SKM-1 (cell line): ENCODE data around the gene TYMP.

Experiments
- DNase-seq: peaks from one replicate; lab custom pipeline; 2025; ENCODE audit not compliant: unreplicated experiment; lab: John Stamatoyannopoulos, UW

Gene TYMP

DNA sequence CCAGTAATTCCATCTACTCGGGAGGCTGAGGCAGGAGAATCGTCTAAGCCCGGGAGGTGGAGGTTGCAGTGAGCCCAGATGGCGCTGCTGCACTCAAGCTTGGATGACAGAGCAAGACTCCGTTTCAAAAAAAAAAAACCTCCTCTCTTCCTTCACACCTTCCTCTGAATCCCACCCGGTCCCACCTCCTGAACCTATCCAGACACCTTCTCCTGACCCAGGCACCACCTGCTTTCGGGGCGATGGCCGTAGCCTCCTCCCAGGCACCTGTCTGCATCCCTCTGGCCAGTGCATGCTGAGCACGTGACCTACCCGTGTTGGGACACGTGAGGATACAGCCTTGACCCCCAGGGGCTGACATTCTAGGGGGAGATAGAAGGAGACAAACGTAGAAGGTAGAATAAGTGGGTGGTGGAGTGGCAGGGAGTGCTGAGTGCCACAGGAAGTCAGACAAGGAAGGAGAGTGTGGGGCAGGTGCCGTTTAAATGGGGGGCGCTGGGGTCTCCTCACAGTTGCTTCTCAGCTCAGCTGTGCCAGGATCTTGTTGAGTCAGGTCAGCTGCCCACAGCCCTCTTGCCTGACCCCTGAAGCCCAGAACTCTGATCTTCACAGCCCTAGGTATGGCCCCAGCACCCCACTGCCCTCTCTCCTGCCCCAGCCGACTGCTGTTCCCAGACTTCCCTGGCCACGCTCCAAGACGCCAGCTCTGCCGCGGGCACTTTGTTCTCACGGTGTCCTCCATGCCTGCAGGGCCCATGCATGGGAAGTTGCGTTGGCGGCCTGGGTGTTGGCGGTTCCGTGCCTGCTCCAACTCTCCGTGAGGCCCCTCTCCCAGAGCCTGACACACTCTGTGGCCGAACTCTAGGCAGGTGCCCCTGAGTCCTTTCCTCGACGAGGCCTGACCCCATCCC is 44.3 kb downstream of the TYMP start:
- DNase-seq, result no peak

DNA sequence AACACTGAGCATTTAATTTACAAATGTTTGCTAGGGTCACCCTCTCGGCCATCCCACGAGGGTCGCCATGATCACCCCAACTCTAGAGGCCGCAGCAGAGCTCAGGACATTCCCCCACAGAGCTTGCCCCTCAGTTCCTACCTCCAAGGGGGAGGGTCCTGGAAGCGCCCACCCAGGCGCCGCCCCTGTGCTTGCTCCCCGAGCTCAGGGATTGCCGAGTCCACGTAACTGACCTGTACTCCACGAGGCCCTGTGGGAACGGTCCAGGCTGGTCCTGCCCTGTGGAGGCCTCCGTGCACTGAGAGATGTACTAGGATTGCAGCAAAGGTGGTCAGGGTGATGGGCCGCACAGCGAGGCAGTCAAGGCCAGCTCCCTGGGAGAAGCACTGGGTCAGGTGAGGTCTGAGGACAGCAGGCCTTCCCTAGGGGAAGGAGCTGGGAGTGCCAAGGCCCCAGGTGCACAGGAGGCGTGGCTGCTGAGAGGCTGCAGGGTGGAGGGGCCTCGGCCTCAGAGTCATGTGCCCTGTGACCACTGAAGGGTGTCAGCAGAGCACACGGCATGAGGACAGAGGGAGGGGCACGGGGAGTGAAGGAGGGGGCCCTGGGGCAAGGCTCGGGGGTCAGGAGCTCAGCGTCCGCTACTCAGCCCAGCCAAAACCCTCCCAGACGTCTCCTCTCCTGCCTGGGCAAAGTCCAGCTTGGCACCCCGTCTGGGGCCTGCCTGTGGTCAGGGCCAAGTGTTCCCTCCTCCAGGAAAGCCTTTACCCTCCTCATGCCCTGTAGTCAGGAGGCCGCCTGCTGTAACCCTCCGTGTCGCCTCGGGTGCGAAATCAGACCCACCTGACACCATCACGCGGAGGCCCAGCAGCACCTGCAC is 45.6 kb downstream of the TYMP start:
- no peak for DNase-seq

DNA sequence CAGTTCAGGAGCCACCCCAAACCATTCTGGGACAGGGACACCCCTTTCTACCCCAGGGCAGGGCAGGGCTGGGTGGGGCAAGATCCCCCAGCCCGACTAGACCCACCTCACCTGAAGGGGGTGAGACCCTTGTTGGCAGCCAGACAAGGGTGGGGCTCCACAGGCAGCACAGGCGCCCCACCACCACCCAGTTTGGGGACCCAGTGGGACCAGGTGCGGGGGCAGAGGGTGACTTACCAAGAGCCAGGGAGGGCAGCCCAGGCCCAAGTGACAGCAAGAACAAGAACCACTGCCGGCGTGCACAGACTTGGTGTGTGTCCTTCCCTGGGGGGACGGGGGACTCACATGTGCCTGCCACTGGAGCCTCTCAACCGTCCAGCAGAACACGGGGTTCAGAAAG is 46.3 kb downstream of the TYMP start:
- no peak for DNase-seq

DNA sequence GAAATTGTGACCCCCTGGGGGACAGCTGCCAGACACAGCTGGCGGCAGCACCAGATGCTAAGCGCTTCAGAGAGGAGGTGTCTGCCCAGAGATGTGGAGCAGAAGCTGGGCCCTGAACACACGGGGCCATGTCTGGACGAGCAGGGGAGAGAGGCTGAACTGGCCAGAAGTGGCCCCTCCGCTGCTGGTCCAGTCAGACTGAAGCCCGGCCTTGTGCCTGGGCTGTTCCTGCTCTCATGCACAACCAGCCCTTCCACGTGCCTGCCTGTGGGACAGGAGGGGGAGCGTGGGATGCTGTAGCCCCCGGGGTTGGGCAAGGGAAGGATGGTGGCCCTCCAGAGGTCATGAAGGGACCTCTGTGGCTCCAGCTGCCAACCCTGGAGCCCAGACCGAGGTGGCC is 46.7 kb downstream of the TYMP start:
- DNase-seq, result no peak

DNA sequence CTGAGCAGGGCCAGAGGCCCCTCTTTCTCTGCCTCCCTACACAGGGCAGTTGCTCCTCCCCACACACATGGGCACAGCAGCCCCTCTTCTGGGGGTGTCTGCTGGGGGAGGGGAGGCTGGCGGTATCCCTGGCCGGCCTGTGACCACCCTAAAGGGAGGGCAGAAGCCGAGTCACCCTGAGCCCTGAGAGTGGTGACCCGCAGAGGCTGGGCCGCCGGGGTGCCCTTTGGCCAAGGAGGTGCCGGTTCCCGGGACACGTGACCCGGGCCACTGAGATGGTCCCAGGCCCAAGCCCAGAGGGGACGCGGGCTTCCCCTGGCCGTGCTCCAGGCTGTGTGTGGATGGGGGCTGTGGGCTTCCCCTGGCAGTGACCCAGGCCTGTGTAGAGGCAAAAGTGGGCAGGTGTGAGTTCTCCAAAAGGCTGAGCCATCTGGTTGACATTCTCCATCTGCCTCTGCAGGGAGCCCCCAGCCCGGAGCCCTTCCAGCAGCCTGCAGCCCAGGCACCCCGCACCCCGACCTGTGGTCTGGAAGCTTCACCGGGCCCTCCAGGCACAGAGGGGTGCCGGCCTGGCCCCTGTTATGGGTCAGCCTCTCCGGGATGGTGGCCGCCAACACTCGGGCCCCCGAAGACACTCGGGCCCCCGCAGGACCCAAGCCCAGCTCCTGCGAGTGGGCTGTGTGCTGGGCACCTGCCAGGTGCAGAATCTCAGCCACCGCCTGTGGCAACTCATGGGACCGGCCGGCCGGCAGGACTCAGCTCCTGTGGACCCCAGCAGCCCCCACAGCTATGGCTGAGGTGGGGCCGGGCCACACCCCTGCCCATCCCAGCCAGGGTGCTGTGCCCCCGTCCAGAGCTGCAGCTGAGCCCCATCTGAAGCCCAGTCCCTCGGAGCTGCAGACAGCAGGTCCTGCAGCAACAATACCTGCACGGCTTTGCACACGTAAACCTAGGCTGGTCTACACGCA is 47.4 kb downstream of the TYMP start:
- DNase-seq, result no peak

DNA sequence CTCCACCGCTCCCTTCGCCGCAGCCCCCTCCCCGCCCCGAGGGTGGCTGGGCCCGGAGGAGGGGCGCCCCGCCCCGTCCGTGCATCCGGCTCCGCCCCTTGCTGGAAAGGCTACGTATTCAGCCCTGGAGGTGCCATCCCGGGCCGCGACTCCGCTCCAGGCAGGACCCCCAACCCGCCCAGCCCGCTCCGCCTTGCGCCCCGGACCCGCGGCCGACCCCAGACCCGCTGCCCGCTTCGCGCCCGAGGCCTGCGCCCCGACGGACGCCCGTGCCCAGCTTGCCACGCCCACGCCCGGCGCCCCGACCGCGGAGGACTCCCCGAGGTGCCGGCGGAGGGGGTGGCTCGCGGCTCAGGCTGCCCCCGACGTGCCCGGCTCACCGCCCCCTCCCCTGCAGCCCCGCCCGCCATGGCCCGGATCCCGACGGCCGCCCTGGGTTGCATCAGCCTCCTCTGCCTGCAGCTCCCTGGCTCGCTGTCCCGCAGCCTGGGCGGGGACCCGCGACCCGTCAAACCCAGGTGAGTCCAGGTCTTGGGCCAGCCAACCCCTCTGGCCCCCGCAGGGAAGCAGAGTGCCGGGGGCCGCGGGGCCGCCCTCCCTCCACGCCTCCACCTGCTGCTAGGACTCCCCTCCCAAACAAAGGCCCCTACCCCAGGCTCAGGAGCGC is 48.2 kb downstream of the TYMP start, which contains the start of gene ADM2:
ADM2 (plus strand) TSS at position 104 of the 667 bp plus-strand sequence; CDS start at position 409, 305 bp downstream.
- DNase-seq, result no peak

DNA sequence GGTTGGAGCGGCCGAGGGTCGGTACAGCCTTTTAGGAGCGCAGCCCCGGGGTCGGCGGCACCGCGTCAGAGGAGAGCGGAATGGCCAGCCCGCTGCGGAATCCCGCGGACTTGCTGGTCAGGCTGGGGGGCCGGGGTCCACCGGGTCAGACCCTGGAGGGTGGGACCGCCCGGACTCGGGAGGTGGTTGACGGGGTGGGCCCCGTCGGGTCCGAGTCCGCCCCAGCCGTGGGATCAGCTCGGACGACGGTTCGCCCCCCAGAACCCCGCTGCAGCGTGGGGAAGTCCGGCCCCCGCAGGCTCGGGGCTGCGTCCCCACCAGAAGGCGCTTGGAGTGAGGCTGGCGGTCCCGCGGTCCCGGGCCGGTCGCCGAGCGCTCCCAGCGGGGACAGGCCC is 48.8 kb downstream of the TYMP start:
- DNase-seq, result no peak

DNA sequence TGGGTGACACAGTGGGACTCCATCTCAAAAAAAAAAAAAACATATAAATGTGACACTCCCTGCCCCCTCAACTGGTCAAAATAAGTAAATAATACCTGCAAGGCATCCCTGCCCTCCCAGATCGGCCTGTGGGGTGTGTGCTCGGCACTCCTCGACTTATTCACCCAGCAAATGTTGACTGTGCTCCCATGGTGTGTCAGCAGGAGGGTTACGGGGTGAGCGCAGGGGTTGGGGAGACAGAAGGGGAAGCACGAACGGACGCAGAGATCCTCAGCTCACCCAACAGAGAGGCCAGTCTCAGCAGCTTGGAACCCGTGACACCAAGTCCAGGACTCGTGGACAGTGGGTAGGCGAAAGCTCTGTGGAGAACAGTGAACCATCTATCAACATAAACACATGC is 50.1 kb downstream of the TYMP start:
- DNase-seq, result no peak

DNA sequence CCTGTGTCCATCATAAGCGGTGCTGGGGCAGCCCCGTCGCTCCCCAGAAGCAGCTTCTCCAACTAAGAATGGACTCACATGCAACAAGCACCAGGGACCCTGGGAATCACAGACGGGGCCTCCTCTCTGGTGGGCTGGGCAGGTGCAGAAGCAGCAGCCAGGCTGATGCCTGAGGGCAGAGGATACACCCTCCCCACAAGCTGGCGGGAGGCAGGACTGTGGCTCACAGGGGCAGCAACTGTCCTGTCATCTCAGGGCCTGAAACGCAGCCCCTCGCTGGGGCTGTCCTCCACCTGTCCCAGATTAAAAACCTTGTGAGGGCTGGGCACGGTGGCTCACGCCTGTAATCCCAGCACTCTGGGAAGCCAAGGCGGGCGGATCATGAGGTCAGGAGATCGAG is 51.9 kb downstream of the TYMP start:
- DNase-seq, result no peak

DNA sequence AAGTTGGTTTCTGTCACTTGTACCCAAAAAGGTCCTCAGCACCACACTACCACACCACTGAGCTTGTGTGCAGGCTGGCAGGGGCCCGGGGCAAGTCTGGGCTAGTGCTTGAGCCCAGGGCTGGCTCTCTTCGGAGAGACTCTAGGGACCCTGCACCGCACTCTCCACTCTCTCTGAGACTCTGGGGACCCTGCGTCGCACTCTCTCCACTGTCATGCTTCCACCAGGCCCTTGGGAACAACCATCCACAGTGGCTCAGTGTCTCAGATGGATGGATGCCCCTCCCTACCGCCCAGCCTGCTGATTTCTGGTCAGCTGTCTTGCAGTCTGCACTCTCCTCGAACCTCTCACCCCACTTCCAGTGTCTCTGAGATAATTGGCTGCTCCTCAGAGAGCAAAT is 52.9 kb downstream of the TYMP start:
- no peak for DNase-seq
